ENCODE data around the gene VTI1A. TPM values are rescaled to one million over a fixed set of nuclear protein-coding genes. Genes with fewer than 3 reads are reported as not detected.

VTI1A gene
- total and polyA plus RNA-seq, 9 of the 15 experiments (the other 6 are each of a cell fraction or from before 2014, with no cell fraction given) = 9.3 to 21.4 (median 16.0) TPM

DNA sequence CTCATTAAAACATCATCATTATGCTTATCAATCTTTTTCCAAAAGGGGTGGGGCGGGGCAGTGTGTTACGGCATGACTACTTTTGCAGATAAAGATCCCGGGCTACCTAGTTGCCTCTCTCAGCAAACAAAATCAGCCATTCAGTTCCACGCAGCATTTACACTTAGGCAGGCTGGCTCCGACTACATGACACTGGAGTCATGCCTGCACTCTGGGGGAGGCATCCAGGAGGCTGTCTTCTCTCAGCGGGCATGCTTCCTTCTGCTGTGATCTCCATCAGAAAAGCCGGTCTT is 309.2 kb downstream of the VTI1A start (continued):
- TF ChIP-seq HNRNPUL1 (IDR thresholded peaks at IDR 0.05; ENCODE audit: low read length) = no peak
- TF ChIP-seq, protein P1, sequence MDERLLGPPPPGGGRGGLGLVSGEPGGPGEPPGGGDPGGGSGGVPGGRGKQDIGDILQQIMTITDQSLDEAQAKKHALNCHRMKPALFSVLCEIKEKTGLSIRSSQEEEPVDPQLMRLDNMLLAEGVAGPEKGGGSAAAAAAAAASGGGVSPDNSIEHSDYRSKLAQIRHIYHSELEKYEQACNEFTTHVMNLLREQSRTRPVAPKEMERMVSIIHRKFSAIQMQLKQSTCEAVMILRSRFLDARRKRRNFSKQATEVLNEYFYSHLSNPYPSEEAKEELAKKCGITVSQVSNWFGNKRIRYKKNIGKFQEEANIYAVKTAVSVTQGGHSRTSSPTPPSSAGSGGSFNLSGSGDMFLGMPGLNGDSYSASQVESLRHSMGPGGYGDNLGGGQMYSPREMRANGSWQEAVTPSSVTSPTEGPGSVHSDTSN (CRISPR knock-in tag; IDR thresholded peaks at IDR 0.05; ENCODE audit: low read depth) = no peak
- TF ChIP-seq, protein P1 (tag; conservative IDR thresholded peaks at IDR 0.05; ENCODE audit: low read depth) = no peak
- no peak for TF ChIP-seq FOXA1 (IDR thresholded peaks at IDR 0.05; ENCODE audit: borderline replicate concordance)
- TF ChIP-seq HOXB6 (CRISPR knock-in tag; IDR thresholded peaks at IDR 0.05; ENCODE audit: borderline replicate concordance) = no peak

DNA sequence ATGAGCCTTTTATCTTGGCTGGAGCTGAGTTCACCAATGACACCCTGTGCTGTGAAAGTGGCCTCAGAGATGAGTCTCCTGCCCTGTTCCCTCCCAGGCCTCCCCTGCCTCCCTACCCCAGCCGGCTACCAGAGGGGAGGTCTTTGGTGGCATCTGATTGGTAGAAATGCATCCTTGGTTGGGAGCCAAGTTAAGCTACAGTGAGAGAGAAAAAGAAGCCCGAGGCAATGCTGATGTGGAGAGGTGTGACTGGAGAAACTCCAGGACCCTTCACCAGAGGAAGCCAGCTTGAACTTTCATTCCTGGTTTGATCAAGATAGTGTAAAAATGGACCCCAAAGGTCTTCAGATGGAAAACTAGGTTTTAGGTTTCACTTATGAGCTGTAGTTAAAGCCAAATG is 311.9 kb downstream of the VTI1A start:
- no TSS peak for BruUV-seq (replicated peaks)
- Histone ChIP-seq H3K79me2 (ENCODE audit: control insufficient read depth, insufficient read depth, low read length) (no peaks in the 10 kb centered on the region), H3K9me3 (replicated peaks; ENCODE audit: control insufficient read depth, insufficient read depth, low read depth, low read length) (no peaks in the 10 kb centered on the region), H3K27ac (ENCODE audit: extremely low read depth, low read depth, low read length) (no peak overlapping the region), H2AFZ (ENCODE audit: low read depth, low read length) (no peak overlapping the region), H4K20me1 (replicated peaks; ENCODE audit: control insufficient read depth, insufficient read depth, low read length) (no peaks in the 10 kb centered on the region), H3K27me3 (ENCODE audit: control insufficient read depth in 2 of 2, insufficient read depth in 2 of 2, low read length in 2 of 2) (no peaks in the 10 kb centered on the region), H3K36me3 (ENCODE audit: control insufficient read depth, insufficient read depth, low read length) (no peaks in the 10 kb centered on the region), H3K4me2 (ENCODE audit: insufficient read depth, low read length) (no peak overlapping the region), H3K9me1 (ENCODE audit: control insufficient read depth, insufficient read depth, low read length) (no peaks in the 10 kb centered on the region), H3K4me3 (no peak overlapping the region), H3K4me1 (replicated peaks in 1 of 2; ENCODE audit: control insufficient read depth in 2 of 2, insufficient read depth in 2 of 2, low read length in 2 of 2) (peaks cover 0 to 3% of the 10 kb centered on the region in 2 experiments; a peak in 3 of 5 replicates), H3K9ac (ENCODE audit: insufficient read depth in 1 of 2, low read depth in 2 of 2, low read length in 2 of 2) (no peak overlapping the region)
- FAIRE-seq (no peak), DNase-seq (ENCODE audit: extremely low read depth in 1 of 4, low spot score in 3 of 4) (no peak), ATAC-seq (no peak)
- TF ChIP-seq ZNF23 (CRISPR knock-in tag; IDR thresholded peaks at IDR 0.05) (no peak), EHMT2 (IDR thresholded peaks at IDR 0.05) (no peak), MCM3 (IDR thresholded peaks at IDR 0.05) (no peak), CEBPB (tag; IDR thresholded peaks at IDR 0.05) (no peak), TAF15 (IDR thresholded peaks at IDR 0.05; ENCODE audit: low read depth, low read length) (no peak)
- ChIA-PET CTCF (ENCODE audit: low intra/inter-chr PET ratio) (no interaction called here), POLR2A (interaction anchor here (0.7 kb wide), 1 partner anchor 78 kb away, joined by 3 read pairs; no protein-coding TSS in a partner anchor)
- intact Hi-C loops (cut with micrococcal nuclease) (no loop called here), in situ Hi-C loops (cut with MboI) (no loop called here)
- WGBS (ENCODE audit: insufficient coverage, low coverage, missing lambda C conversion rate) = 44% methylated on average over 1 of the region's 2 CpGs

All from K562 (cell line).